IPS-20b (cell line): ENCODE data around the gene CTDP1.

Experiments
- H3K27ac ChIP-seq: one replicate; pipeline ENCODE4 v1.5.1; 2013; ENCODE audit warnings: low read length
- H3K27me3 ChIP-seq: 2 replicates; pipeline ENCODE4 v1.6.1; 2013; ENCODE audit warnings: mild to moderate bottlenecking, low read length, inconsistent platforms; ENCODE audit not compliant: insufficient read depth
- H3K36me3 ChIP-seq: 2 replicates; pipeline ENCODE4 v1.6.1; 2013; ENCODE audit warnings: low read depth, mild to moderate bottlenecking, inconsistent platforms, low read length, moderate library complexity; ENCODE audit not compliant: insufficient read depth
- H3K4me1 ChIP-seq: 2 replicates; pipeline ENCODE4 v1.6.1; 2013; ENCODE audit warnings: mild to moderate bottlenecking, control low read depth, inconsistent platforms, low read length, moderate library complexity; ENCODE audit not compliant: insufficient read depth
- H3K4me3 ChIP-seq: 2 replicates; pipeline ENCODE4 v1.5.1; 2013; ENCODE audit warnings: mild to moderate bottlenecking, low read length, inconsistent platforms
- H3K9ac ChIP-seq: 2 replicates; pipeline ENCODE4 v1.6.1; 2013; ENCODE audit warnings: low read depth, mild to moderate bottlenecking, inconsistent platforms, low read length, moderate library complexity
- H3K9me3 ChIP-seq: 2 replicates; pipeline ENCODE4 v1.6.1; 2013; ENCODE audit warnings: mild to moderate bottlenecking, low read depth, low read length, inconsistent platforms; ENCODE audit not compliant: insufficient read depth

Gene CTDP1

DNA sequence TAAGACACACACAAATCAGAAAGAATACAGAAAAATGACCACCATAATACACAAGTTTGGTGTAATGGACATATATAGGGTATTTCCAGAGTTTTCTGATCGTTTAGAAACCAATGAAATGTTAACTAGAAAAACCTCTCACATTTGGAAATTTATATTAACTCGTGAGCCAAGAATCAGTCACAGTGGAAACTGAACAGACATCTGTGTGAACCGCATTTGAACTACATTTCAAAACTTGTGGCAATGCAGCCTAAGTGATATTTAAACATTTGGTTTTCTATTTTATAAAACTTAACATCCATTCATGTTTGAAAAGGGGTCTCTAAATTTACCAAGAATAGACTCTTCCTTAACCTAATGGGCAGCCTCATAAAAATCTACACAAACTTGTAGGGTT is 89.1 kb downstream of the CTDP1 start:
- Histone ChIP-seq H3K27me3 (no peaks in the 10 kb centered on the region; the same call in 1 of the 2 replicates), H3K9ac (no peak overlapping the region), H3K9me3 (peaks cover 8% of the 10 kb centered on the region; the same call in 1 of the 2 replicates), H3K4me1 (no peaks in the 10 kb centered on the region), H3K27ac (no peak overlapping the region), H3K4me3 (no peak overlapping the region), H3K36me3 (no peaks in the 10 kb centered on the region)

DNA sequence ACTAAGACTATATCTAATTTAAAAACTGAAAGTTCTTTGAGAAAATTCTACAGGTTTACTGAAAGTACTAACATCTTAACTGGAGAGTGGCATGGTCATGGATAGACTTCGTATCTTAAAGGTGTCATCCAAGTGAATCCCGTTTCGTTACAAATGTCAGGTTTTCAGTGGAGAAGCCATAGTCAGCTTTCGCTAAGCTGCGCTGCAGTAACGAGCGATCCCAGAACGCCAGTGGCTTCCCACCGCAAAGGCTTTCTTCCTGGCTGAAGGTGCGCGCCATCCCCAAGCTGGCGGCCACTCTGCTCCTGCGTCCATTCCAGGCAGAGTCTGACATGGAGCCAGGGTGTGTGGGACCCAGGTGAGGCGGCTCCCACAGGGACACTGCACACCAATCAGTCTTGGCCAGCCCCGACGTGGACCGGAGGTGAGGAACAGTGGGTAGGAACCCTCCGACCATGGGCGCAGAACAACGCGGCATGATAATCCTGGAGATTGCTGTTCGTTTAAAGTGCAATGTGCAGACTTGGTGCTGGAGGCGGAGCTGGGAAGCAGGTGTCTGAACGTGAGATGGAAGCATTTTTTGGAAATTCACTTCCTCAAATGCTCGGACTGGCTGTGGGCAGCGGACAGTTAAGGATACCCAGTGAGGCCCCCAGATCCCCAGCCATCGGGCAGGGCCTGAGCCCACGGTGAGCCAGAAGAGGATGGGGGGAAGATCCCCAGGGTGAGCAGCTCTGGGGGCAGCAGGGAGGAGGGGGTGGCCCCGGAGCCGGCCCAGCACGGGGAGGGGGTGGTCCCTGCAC is 90.3 kb downstream of the CTDP1 start:
- Histone ChIP-seq H3K9ac (no peak overlapping the region), H3K36me3 (no peaks in the 10 kb centered on the region), H3K9me3 (peaks cover 8% of the 10 kb centered on the region; the same call in 1 of the 2 replicates), H3K27me3 (no peaks in the 10 kb centered on the region; the same call in 1 of the 2 replicates), H3K4me1 (no peaks in the 10 kb centered on the region), H3K4me3 (no peak overlapping the region), H3K27ac (no peak overlapping the region)

DNA sequence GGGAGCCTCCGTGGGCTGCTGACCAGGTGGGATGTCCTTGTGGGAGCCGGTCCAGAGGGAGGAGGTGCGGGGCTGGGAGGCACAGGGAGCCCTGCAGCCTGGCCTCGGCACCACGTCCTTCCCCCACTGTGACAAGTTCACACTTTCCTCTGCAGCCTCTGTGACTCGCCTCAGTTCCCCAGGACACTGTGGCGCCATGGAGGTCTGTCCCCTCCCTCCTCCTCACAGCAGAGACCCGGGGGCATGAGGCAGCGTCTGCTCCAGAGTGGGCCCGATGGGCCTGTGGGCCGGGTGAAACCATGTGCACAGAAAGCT is 90.9 kb downstream of the CTDP1 start:
- Histone ChIP-seq H3K9ac (no peak overlapping the region), H3K27me3 (no peaks in the 10 kb centered on the region; the same call in 1 of the 2 replicates), H3K4me1 (no peaks in the 10 kb centered on the region), H3K4me3 (no peak overlapping the region), H3K27ac (no peak overlapping the region), H3K36me3 (no peaks in the 10 kb centered on the region), H3K9me3 (peaks cover 8% of the 10 kb centered on the region; the same call in 1 of the 2 replicates)

DNA sequence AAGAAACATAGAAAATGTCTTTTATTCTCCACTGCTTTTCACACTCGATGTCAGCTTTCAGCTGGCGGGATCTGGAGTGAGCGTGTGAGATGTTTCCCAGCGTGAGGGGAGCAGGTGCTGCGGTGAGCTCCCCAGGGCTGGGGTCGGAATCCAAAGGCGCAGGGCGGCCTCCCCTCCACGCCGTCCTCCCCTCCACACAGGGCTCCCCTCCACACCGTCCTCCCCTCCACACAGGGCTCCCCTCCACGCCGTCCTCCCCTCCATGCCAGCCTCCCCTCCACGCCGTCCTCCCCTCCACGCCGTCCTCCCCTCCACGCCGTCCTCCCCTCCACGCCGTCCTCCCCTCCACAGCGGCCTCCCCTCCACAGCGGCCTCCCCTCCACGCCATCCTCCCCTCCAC is 91.2 kb downstream of the CTDP1 start:
- Histone ChIP-seq H3K27ac (no peak overlapping the region), H3K9ac (no peak overlapping the region), H3K9me3 (peaks cover 8% of the 10 kb centered on the region; the same call in 1 of the 2 replicates), H3K27me3 (no peaks in the 10 kb centered on the region; the same call in 1 of the 2 replicates), H3K4me3 (no peak overlapping the region), H3K36me3 (no peaks in the 10 kb centered on the region), H3K4me1 (no peaks in the 10 kb centered on the region)

DNA sequence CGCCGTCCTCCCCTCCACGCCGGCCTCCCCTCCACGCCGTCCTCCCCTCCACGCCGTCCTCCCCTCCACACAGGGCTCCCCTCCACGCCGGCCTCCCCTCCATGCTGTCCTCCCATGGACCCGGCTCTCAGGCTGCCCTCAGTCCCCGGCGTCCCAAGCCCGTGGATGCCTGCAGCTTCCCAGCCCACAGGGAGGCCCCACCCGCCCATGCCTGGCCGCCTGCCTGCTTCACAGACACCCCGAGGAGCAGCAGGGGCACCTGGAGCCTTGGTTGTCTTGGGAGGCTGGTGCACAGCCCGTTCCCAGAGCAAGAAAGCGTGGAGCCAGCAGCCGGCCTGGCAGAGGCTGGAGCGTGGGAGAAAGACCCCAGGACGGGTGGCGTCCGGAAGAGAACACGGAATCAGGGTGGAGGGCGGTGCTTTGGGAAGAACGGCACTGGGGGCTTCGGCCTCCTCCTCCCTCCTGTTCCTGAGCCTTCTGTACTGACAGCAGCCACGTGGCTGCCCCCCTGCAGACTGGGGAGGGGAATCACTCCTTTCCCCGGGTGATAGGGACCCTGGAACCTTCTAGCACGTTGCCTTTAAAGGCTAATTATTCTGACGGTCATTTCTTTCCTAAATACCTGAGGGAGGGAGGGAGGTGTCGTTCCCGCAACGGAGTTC is 92.0 kb downstream of the CTDP1 start:
- Histone ChIP-seq H3K36me3 (no peaks in the 10 kb centered on the region), H3K27ac (no peak overlapping the region), H3K4me3 (no peak overlapping the region), H3K4me1 (no peaks in the 10 kb centered on the region), H3K9me3 (0 out of 2 replicates have a peak, but pooled peaks cover 8% of the 10 kb centered on the region), H3K27me3 (no peaks in the 10 kb centered on the region; the same call in 1 of the 2 replicates), H3K9ac (no peak overlapping the region)

DNA sequence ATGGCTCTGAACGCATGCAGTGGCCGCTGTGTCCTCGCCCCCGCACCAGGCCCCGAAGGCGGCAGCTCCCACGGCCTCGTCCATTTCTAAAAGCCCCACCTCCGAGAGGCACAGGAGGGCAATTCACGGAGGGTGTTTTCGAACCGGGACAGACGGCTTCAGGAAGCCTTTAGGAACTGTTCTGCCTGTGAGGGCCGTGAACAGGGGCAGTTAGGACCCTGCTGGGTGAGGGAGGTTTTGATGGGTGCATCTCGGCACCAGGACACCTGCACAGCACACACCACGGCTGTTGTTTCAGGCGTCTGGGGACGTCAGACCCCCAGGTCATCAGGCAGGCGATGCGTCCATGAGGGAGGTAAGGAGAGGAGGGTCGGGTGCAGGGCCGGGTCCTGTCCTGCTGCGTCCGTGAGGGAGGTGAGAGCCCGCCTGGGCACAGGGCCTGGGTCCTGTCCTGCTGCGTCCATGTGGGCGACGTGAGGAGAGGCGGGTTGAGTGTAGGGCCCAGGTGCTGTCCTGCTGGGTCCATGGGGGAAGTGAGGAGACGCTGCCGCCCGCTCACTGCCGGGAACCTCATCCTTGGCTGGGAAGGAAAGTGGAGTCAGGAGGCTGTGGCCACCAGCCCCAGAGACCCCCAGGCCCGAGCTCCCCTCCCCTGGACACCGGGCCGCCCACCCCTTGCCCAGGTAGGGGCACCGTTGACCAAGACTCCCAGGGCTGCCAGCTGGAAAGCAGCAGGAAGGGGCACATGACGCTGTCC is 92.7 kb downstream of the CTDP1 start:
- H3K4me1 ChIP-seq, result no peaks in the 10 kb centered on the region
- no peaks in the 10 kb centered on the region for H3K36me3 ChIP-seq
- no peak overlapping the region for H3K9ac ChIP-seq
- H3K27ac ChIP-seq, result no peak overlapping the region
- no peaks in the 10 kb centered on the region; the same call in 1 of the 2 replicates for H3K27me3 ChIP-seq
- H3K4me3 ChIP-seq, result no peak overlapping the region
- 0 out of 2 replicates have a peak, but pooled peaks cover 8% of the 10 kb centered on the region for H3K9me3 ChIP-seq

DNA sequence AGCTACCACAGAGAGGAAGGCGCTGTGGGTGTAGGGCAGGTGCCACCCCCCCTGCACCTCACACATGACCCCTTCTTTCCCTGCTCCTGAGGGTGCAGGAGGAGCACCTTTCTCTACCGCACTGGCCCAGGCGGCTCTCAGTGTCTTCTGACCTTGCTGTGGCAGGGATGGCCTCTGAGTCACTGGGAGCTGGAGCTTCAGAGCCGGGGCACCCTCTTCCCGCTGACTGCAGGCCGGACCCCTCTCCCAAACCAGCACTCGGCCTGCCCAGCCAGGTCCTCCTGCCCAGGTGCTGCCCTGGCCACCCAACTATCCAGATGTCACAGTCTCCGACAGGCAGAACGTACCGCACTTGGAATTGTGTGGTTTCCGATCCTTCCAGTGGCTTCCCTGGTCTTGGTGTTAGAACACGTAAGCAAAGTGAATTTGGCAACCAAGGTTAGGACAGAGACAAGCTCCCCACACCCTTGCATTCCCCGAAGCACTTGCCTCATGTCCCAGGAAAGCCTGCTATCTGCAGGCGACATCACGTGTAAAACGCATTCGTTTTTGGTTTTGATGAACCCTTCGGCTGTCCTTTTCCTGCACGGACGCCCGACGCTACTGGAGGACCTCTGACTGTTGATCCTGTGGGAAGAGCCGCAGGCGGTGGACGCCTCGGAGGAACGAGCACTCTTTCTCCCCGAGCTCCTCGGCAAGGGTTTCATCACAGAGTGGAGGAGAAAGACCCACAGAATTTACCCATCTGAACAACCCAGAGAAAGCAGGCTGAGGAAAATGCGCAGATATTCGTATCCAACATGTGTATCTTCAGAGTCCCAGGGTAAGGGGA is 93.5 kb downstream of the CTDP1 start:
- Histone ChIP-seq H3K36me3 (no peaks in the 10 kb centered on the region), H3K4me1 (no peaks in the 10 kb centered on the region), H3K9ac (no peak overlapping the region), H3K27me3 (no peaks in the 10 kb centered on the region; the same call in 1 of the 2 replicates), H3K27ac (no peak overlapping the region), H3K4me3 (no peak overlapping the region), H3K9me3 (0 out of 2 replicates have a peak, but pooled peaks cover 2% of the 10 kb centered on the region)

DNA sequence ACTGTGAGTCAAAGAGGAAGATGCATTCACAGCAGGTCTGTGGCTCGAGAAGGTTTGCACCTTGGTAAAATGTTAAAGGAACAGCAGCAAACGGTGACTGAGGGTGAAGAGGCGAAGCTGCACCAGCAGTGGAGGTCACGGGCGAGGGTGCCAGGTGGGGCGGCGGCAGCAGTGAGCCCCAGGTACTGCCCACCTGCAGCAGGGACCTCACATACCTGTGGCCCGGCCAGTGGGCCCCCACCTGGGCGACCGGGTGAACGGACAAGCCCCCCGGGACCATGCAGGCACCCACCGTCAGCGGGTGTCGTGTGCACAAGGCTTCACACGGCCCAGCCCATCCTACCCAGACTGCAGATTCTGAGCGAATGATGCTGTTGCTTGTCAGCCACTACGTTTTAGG is 94.5 kb downstream of the CTDP1 start:
- no peaks in the 10 kb centered on the region for H3K36me3 ChIP-seq
- H3K27me3 ChIP-seq, result no peaks in the 10 kb centered on the region; the same call in 1 of the 2 replicates
- H3K4me3 ChIP-seq, result no peak overlapping the region
- no peak overlapping the region for H3K9ac ChIP-seq
- no peaks in the 10 kb centered on the region for H3K9me3 ChIP-seq
- no peak overlapping the region for H3K27ac ChIP-seq
- H3K4me1 ChIP-seq, result no peaks in the 10 kb centered on the region

DNA sequence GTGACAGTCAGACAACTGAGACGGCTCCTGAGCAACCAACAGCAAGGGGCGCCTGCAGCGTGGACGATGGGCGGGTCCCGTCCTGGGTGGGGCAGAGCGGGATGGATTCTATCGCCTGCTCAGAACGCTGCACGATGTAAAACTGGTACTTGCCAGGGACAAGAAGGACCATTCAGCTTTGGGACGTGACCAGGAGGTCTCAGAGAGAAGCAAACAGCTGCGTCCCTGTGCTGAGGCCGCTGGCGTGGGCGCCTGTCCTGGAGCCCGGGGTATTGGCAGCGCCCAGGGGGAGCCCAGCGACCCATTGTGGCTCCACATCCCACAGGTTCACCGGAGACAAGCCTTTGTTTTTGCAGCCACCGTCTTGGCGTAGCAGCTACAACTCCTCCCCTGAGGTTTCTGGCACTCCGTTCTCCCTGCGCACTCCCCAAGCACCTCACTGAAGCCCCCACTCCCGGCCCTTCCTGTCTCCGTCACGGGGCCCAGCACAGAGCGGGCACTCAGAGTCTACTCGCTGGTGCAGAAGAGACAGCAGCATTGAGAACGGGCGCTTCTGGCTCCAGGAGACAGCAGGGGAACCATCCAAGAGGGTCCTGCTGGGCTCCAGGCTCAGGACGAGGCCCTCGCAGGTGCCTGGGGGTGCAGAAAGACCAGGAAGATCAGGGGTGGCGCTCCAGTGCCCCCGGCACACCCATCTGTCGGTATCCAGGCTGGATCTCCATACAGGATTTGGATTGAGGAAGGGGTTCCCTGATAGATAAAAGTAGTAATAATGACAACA is 96.0 kb downstream of the CTDP1 start:
- H3K27ac ChIP-seq, result no peak overlapping the region
- H3K9ac ChIP-seq, result no peak overlapping the region
- no peak overlapping the region for H3K4me3 ChIP-seq
- no peaks in the 10 kb centered on the region for H3K4me1 ChIP-seq
- no peaks in the 10 kb centered on the region; the same call in 1 of the 2 replicates for H3K27me3 ChIP-seq
- no peaks in the 10 kb centered on the region for H3K36me3 ChIP-seq
- no peaks in the 10 kb centered on the region for H3K9me3 ChIP-seq

DNA sequence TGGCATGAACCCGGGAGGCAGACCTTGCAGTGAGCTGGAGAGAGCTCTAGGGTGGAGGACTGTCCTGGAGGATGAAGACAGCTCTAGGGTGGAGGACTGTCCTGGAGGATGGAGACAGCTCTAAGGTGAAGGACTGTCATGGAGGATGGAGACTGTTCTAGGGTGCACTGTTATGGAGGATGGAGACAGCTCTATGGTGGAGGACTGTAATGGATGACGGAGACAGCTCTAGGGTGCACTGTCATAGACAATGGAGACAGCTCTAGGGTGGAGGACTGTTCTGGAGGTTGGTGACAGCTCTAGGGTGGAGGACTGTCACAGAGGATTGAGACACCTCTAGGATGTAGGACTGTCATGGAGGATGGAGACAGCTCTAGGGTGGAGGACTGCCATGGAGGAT is 97.1 kb downstream of the CTDP1 start:
- Histone ChIP-seq H3K4me1 (no peaks in the 10 kb centered on the region), H3K36me3 (no peaks in the 10 kb centered on the region), H3K27ac (no peak overlapping the region), H3K9me3 (no peaks in the 10 kb centered on the region), H3K4me3 (no peak overlapping the region), H3K27me3 (no peaks in the 10 kb centered on the region; the same call in 1 of the 2 replicates), H3K9ac (no peak overlapping the region)
